Endothelial cell (in vitro differentiated cells): Measurements from ENCODE around the gene RUFY4. TPM values are rescaled to one million over a fixed set of nuclear protein-coding genes. Genes with fewer than 3 reads are reported as not detected.

Source experiments
- DNase-seq: peaks from one replicate; pipeline ENCODE4 v3.0.0; 2021; ENCODE audit warnings: low spot score
- H3K27ac Mint-ChIP-seq: one replicate; pipeline ENCODE4 v1.8.0; 2021; ENCODE audit warnings: mixed read lengths, inconsistent platforms; ENCODE audit not compliant: unreplicated experiment
- H3K27me3 Mint-ChIP-seq: one replicate; pipeline ENCODE4 v1.8.0; 2021; ENCODE audit warnings: mild to moderate bottlenecking, moderate library complexity, mixed read lengths, inconsistent platforms; ENCODE audit not compliant: unreplicated experiment
- H3K36me3 Mint-ChIP-seq: one replicate; pipeline ENCODE4 v1.8.0; 2021; ENCODE audit warnings: mild to moderate bottlenecking, low read depth, mixed read lengths, inconsistent platforms; ENCODE audit not compliant: unreplicated experiment
- H3K4me1 Mint-ChIP-seq: one replicate; pipeline ENCODE4 v1.8.0; 2021; ENCODE audit warnings: mild to moderate bottlenecking, mixed read lengths, inconsistent platforms; ENCODE audit not compliant: unreplicated experiment
- H3K4me3 Mint-ChIP-seq: one replicate; pipeline ENCODE4 v1.8.0; 2021; ENCODE audit warnings: mild to moderate bottlenecking, mixed read lengths, inconsistent platforms; ENCODE audit not compliant: unreplicated experiment
- H3K9me3 Mint-ChIP-seq: one replicate; pipeline ENCODE4 v1.8.0; 2021; ENCODE audit warnings: mixed read lengths, inconsistent platforms; ENCODE audit not compliant: unreplicated experiment
- total RNA-seq: library from RNA; stranded (reverse); fragmentation: NEBNext Ultra II Directional; extraction: Animal tissue kit (Norgen Biotek cat#: 25700); gene quantifications from one replicate; pipeline ENCODE4 v1.2.1, GENCODE V29; 2021; ENCODE audit not compliant: unreplicated experiment
- TF ChIP-seq, protein P1 (sequence below): fragments of 200-600 bp; sonication (generic); IDR thresholded peaks from one replicate; pipeline ENCODE4 v1.5.0; 2021; ENCODE audit warnings: antibody characterized with exemption; ENCODE audit not compliant: unreplicated experiment

Gene RUFY4
- total RNA-seq, 1 donor from 2014 or later, result not detected

DNA sequence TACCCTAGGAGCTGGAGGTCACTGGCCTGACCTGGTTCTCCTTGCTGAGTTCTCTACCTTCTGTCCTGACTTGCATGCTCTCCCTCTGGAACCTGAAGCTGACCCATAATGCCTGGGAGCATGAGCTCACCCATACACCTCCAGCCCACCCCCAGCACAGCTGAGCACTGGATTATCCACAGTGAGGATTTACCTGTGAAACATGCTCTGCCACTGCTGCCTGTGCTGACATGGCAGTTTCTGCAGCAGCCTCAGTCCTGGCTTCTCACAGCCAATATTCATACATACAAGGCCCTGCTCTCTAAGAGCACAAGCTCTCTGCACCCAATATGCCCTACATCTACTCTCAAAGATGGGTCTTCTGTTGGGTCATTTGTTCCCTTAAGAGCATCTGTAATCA, 61.8 kb downstream of the RUFY4 start:
- Mint-ChIP-seq H3K9me3 (no peaks in the 10 kb centered on the region), H3K4me1 (peaks cover 4% of the 10 kb centered on the region), H3K27ac (no peak overlapping the region), H3K36me3 (peaks cover 4% of the 10 kb centered on the region), H3K27me3 (peaks cover 8% of the 10 kb centered on the region), H3K4me3 (no peak overlapping the region)
- TF ChIP-seq, protein P1, sequence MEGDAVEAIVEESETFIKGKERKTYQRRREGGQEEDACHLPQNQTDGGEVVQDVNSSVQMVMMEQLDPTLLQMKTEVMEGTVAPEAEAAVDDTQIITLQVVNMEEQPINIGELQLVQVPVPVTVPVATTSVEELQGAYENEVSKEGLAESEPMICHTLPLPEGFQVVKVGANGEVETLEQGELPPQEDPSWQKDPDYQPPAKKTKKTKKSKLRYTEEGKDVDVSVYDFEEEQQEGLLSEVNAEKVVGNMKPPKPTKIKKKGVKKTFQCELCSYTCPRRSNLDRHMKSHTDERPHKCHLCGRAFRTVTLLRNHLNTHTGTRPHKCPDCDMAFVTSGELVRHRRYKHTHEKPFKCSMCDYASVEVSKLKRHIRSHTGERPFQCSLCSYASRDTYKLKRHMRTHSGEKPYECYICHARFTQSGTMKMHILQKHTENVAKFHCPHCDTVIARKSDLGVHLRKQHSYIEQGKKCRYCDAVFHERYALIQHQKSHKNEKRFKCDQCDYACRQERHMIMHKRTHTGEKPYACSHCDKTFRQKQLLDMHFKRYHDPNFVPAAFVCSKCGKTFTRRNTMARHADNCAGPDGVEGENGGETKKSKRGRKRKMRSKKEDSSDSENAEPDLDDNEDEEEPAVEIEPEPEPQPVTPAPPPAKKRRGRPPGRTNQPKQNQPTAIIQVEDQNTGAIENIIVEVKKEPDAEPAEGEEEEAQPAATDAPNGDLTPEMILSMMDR, result no peak
- no peak for DNase-seq

DNA sequence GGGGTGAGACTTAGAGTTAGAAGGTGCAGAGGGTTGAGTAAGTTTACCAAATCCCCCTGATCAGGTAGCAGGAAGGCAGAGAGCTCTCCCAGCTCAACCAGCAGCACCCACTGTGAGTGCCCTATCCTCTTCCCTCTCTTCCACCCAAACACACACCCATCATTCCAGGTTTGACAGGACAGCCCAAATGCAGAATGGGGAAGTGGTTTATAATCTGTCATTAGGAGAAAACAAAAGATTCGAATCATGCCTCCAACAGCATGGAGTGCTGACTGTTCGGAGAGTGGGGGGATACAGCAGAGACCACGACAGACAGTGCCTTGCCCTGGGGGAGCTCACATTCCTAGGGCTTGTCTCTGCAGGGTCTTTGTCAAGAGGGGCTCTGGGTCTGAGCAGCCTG, 68.5 kb downstream of the RUFY4 start:
- TF ChIP-seq, protein P1, result no peak
- Mint-ChIP-seq H3K4me3 (no peak overlapping the region), H3K27me3 (peaks cover 5% of the 10 kb centered on the region), H3K9me3 (no peaks in the 10 kb centered on the region), H3K27ac (no peak overlapping the region), H3K4me1 (peaks cover 10% of the 10 kb centered on the region), H3K36me3 (peaks cover 9% of the 10 kb centered on the region)
- no peak for DNase-seq

DNA sequence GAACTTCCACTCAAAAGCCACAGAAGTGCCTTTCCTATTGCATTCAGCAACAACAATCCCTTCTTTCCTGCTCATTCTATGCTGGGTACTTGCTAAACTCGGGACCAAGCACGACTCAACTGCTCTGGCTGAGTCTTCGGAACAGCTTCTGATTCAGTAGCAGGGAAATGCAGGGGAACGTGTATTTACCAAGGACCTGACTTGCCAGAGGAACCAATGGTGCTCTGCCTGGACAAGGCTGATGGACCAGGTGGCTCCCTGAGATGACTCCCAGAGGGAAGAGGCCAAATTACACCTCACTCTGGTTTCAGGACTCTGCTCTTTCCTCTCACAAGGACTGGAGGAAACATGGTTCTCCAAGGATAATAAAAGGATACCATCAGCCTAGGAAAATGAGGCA, 69.0 kb downstream of the RUFY4 start:
- H3K4me1 Mint-ChIP-seq, result peaks cover 10% of the 10 kb centered on the region
- TF ChIP-seq, protein P1, result no peak
- H3K4me3 Mint-ChIP-seq, result no peak overlapping the region
- DNase-seq, result no peak
- H3K9me3 Mint-ChIP-seq, result no peaks in the 10 kb centered on the region
- H3K36me3 Mint-ChIP-seq, result peaks cover 9% of the 10 kb centered on the region
- H3K27me3 Mint-ChIP-seq, result peaks cover 4% of the 10 kb centered on the region
- H3K27ac Mint-ChIP-seq, result no peak overlapping the region

Other genes starting within 250 kb of the RUFY4 start
- 11.6 TPM for gene TNS1, start 66.3 kb upstream of the RUFY4 start, total RNA-seq
- 0.49 TPM for gene CXCR2, start 56.8 kb downstream of the RUFY4 start, total RNA-seq
- not detected for gene CXCR1, start 97.7 kb downstream of the RUFY4 start, total RNA-seq
- 468 TPM for gene ARPC2, start 147.9 kb downstream of the RUFY4 start, total RNA-seq
- 0.77 TPM for gene GPBAR1, start 191.8 kb downstream of the RUFY4 start, total RNA-seq
- gene AAMP, start 200.9 kb downstream of the RUFY4 start, total RNA-seq, result 67.6 TPM
- gene PNKD, start 201.3 kb downstream of the RUFY4 start, total RNA-seq, result 31.7 TPM
- 78.5 TPM for gene TMBIM1, start 223.2 kb downstream of the RUFY4 start, total RNA-seq